HG03442 (cell line): Measurements from ENCODE around the gene PAPSS1.
A peak's percentile ranks its signal among the peaks of the same experiment; 100 is the strongest.

Source experiments
- ATAC-seq: cut with Tn5 transposase; IDR thresholded peaks from one replicate; pipeline ENCODE4 v1.9.1; 2021; ENCODE audit warnings: mild to moderate bottlenecking, moderate library complexity; ENCODE audit not compliant: unreplicated experiment

The PAPSS1 gene

DNA sequence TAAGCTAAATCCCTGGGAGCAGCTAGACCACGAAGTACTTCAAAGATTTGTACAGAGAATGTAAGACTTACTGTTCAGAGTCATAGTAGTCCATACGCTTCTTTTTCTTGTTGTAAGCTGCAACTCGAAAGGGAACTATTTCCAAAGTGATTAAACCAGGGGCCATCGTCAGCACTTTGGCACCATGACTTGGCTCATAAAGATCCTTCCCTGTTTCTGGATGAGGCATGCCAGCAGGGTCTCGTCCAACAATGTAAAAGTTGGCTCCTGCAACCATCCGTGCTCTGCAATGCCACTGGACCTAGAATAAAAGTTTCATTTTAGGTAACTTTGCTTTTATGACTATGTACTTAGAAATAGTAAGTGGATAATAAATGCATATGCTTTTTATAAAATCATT, 88.5 kb downstream of the PAPSS1 start:
- no peak for ATAC-seq

DNA sequence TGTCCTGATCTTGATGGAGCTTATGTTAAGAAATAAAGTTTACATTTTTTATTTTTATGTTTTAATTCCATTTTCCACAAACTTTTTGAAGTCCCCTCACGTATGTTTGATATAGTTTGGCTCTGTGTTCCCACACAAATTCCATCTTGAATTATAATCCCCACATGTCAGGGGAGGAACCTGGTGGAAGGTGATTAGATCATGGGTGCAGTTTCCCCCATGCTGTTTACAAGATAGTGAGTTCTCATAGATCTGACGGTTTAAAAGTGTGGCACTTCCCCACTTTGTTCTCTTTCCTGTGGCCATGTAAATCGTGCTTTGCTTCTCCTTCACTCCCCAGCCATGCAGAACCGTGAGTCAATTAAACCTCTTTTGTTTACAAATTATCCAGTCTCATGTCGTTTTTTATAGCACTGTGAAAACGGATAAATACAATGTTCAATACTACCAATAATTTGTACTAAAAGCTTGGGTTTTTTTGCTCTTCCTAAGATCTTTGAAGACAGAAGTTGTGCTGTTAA, 89.8 kb downstream of the PAPSS1 start:
- ATAC-seq = no peak

DNA sequence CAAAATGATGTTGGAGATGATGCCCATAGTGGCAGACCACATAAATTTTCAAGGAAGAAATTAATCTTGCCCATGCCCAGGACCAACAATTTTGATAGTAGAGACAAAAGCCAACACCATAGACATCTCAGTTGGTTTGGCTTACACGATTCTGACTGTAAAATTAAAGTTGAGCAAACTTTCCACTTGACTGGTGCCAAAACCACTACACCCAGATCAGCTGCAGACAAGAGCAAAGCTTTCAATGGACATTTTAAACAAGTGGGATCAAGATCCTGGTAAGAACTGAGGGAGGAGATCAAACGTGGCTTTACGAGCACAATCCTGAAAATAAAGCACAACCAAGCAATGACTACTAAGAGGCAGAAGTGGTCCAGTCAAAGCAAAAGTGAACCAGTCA, 90.7 kb downstream of the PAPSS1 start:
- ATAC-seq = no peak

DNA sequence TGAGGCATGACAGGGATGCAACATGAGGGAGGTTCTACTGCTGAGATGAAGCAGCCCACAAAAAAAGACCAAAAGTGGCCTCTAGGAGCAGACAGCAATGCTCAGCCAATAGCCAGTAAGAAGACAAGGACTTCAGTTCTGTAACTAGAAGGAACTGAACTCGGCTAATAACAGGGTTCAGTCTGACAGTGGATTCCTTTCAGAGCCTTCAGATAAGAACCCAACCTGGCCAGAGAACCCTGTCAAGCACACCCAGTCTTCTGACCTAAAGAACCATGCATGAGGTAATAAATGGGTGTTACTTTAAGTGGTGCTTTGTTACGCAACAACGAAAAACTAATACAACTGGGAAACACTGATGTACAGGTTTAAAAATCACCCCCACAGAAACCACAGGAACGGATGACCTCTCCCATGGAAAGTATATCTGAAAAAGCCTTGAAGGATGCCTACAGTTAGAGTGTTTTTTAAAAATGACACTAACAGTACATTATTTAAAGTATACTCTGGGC, 94.6 kb downstream of the PAPSS1 start:
- no peak for ATAC-seq

DNA sequence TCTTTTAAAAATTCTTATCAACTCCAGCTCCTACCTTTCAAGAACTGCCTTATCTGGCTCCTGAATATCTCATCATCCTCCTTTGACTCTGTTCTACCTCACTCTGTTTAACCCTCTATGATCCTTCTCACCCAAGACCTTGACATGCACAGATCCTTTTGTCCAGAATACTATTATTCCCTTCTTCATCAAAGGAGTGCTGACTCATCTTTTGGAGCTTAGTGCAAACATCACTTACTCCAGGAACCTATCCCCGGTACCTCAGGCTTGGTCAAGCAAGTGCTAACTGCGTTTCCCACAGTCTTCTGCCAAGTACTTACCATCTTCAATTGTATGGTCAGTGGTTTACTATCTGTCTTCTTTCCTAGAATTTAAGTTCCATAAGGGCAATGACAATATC, 96.0 kb downstream of the PAPSS1 start:
- ATAC-seq = no peak

DNA sequence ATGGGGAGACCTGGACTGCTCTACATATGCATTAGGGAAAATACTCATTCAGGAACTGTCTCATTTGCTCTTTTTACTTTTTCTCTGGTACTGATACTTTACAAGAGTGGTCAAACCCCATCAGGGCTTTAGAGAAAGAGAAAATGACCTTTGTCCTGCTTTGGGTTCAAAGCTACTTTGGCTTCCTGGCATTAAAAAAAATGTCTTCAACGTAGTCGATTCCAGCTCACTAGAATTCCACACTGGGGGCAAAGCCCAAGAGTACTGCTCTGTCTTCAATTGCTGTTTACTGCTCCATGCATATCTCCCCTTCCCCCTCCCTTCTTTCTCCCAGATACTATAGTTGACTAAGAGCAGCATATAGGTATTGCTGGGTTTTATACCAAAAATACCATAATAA, 98.0 kb downstream of the PAPSS1 start:
- no peak for ATAC-seq

DNA sequence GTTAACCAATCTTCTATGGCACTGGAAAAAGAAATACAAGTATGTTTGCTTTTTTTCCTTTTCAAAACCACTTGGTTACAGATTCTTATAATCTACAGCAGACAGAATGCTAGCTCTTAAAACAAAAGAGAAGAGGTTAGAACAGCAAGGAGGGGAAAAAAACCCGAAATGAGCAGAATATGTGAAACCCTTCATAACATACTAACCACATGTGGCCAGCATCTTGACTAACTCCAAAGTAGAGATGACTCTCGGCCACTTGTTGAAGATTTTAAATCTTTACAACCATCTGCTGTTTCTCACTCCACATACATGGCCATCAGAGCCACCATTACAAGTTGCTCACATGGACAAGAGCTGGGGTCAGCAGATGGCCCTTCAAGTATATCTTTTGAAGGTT, 100.3 kb downstream of the PAPSS1 start:
- ATAC-seq = no peak

DNA sequence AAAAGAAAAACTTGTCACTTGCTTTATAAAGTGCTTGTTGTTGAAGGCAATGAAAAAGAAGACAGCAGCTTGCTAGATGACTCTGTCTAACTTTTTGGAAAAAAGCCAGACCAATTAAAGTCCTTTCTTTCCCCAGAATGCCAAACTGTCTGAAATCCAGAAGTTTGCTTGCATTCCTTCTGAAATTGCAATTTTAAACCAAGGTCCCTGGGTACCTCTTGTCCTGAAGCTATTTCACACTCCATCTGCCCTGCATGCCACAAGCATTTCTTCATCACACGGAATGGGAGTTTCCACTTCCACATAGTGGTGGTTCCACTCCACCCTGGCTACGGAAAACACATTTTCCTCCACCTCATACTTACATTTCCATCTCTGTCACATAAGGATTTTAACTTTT, 101.0 kb downstream of the PAPSS1 start:
- no peak for ATAC-seq

DNA sequence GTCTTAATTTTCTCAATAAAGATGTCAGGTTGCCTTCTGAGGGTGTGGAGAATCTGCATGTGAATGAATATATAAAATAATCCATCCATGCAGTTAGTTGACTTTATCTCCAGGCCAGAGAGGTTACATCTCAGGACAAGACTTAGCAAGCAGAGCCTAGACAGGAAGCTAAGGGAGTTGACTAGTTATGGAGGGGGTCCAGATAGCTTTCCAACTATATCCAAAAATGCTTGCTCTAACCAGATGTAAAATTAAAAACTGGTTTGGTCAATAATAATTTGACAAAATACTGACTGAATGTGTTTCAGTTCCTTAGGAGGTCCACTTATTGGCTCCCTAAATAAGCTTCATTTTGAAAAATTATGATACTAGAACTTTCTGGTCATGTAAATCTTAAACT, 101.4 kb downstream of the PAPSS1 start:
- no peak for ATAC-seq

DNA sequence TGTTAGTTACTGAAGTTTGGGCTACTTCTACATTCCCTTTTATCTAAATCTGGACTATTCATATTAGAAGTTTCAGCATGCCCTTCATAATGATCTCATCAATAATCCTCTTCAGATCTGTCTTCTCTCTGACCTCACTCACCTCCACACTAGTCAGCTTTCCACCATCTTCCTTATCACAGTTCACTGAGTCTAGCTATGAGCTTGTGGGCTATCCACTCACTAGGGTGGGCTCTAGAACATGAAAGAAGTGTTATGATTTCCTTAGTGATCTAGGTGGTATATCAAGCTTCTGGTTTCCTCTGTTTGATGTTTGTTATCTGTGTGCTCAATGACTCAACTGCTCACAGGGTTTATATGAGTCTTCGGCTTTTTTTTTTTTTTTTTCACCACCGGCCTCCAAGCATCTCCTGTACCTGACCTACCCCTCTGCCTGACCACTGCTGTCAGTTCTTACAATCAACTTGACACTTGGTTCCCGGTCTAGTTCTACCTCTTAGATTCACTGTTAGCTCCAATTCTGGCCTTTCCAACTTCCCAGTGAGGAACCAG, 103.1 kb downstream of the PAPSS1 start:
- no peak for ATAC-seq

DNA sequence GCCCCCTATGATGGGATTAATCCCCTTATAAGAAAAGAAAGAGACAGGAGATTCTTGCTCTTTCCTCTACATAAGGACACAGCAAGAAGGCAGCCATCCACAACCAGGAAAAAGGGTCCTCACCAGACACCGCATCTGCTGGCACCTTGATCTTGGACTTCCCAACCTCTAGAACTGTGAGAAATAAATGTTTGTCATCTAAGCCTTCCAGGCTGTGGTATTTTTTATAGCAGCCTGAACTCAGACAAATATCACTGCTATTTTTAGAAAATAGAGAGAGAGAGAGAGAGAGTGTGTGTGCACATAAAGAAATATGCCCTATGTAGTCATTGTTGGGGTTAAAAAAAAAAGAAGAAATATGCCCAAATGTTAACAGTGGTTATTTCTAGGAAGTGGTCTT, 104.2 kb downstream of the PAPSS1 start:
- ATAC-seq = no peak

DNA sequence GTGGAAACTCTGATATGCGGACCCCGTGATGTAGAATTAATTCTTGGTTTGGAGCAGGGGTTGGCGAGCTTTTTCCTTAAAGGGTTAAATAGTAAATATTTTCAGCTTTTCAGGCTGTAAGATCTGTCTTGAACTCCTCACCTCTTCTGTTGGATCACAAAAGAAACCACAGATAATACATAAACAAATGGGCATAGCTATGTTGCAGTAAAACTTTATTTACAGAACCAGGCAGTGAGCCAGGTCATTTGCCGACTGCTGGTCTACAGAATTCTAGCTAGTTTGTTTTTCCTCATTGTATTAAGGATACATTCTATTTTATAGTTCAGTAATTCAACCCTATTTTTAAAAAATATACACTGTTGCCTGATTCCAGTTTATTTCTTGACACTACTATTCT, 116.6 kb downstream of the PAPSS1 start:
- ATAC-seq = no peak

DNA sequence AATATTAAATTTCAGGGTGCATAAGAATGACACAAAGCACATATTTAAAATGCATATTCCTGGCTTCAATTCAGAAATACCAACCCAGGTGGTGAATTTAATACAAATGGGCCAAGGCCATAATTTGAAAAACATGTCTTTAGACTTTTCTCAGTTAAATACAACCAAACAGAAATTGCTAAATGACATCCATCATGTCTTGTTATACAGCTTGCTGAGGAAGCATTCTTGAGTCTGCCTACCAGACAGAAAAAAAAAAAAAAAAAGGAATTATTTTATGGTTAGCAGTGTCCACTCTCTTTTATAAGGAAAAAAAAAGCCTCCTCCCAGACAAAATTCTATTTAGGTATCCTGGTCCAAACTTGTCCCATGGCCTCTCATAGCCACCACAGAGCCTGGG, 119.1 kb downstream of the PAPSS1 start:
- no peak for ATAC-seq

DNA sequence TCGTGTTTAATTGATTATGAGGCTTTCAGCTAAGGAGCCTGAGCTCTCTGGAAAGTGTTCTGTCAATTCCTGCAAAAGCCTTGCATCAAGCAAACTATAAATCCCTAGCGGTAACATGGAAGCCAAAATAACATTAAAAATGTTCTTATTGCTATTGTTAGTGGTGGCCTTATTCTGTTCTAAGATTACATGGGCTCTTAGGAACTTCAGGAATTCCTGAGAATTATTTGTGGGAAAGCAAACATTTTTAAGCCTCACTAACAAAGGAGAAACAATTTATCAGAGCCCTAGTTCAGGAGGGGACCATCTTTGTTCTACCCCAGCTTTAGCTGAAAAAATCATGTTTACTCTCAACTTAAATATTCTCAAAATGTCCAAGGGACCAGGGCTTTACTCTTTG, 119.6 kb downstream of the PAPSS1 start:
- no peak for ATAC-seq

DNA sequence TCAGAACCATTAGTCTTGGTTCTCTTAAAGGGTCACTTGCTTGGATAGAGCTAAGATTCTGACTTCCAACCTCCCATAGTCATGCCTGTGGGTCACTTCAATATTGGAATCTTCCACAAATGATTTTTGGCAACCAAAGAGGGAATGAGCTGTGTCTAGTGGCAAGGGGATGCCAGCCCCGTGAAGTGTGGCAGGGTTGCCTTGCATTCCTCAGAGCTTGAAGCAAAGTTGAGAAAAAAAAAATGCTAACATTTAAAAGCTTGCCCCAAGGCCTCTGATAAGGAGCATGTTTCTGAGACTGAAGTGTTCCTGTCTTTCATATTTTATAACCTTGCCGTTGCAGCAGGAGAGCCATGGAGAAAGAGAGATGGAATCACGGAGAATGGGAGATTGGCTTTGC, 120.2 kb downstream of the PAPSS1 start:
- no peak for ATAC-seq

DNA sequence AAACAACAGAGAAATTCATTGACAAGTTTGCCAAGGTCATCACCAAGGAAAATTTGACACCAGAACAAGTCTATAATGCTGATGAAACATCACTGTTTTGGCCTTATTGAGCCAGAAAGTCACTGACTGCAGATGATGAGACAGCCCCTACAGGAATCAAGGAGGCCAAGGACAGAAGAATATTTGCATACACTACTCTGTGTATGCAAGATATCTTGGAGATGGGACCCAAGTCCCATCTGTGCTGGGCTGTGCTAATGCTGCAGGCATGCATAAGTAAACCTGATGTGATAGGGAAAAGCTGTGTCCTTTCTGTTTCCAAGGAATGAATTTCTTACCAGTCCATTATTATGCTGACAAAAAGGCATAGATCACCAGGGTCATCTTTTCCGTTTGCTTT, 126.8 kb downstream of the PAPSS1 start:
- no peak for ATAC-seq

DNA sequence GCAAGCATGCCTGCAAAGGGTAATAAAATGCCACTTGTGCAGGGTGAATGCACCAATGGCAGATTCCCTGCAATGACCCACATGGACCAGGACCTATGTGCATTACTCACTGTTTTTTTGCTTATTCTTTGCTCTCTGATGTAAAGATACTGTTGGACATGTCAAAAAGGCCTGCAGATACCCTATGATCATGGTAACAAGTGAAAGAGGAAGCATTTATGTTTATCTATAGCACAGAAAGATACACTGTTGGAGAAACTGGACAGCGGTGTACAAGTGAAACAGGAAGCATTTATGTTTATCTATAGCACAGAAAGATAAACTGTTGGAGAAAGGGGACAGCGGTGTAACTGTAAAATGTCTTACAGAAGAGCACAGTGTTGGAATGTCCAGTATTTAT, 127.5 kb downstream of the PAPSS1 start:
- peak; percentile 81 for ATAC-seq

DNA sequence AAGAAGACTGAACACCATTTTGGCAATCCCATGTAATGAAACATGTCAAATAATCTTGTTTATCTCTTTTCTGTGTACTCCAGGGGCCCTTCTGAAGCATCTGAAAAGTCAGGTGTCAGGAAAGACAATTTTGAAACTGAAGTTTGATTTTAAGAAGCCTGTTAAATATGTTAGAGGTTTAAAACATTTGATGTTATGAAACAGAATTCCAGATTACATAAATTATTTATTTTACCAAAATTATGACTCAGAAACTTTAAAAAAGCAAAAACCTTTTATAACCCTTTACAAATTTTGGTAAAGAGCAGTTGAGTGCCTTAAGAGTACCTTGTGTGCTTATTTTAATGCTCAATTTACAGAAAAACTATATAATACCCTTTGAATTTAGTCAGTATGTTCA, 130.8 kb downstream of the PAPSS1 start:
- no peak for ATAC-seq

DNA sequence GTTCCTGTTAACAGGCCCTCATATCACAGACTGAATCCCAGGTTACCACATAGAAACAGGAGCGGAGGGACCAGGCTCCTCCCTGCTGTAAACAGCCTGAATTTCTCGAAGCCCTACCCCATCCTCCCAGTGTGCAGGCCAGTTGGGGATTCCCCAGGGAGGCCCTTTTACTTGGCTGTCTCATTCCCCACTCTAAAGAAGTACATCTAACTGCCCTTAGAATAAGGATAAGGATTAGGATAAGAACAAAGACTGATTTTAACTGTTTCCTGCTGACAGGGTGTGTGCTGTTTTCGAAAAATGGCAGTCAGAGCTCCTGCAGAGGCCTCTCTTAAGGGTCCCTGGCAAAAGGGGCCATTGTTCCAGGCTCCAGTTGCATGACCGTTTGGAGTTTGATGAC, 133.7 kb downstream of the PAPSS1 start:
- ATAC-seq = no peak

DNA sequence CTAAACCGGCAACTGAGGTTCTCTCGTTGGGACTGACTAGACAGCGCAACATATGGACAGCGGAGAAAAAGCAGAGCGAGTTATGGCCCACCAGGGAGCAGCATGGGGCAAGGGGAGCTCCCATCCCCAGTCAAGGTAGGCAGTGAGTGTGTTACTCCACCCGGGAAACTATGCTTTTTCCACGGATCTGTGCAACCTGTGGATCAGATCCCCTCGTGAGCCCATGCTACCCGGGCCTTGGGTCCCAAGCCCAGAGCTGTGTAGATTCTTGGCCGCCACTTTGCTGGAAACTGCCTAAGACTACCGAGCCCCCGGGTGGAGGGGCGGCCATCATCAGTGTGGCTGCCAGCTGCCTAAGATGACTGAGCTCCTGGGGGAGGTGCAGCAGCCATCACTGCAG, 140.9 kb downstream of the PAPSS1 start:
- no peak for ATAC-seq

DNA sequence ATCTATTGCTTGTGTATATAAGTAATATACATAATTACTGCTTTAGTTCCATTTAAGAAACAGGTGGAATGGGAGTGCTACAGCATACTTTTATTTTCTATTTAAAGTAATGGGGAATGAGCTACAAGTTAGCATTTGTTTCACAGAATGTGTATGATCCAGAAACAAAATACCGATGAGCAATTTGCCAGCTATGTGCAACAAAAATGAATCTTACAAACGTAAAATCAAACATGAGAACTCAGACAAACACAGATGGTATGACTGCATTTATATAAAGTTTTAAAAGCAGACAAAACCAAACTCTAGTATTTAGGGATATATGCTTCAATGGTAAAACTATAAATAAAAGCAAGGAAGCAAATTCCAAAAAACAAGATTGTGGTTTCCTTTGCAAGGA, 141.7 kb downstream of the PAPSS1 start:
- no peak for ATAC-seq

DNA sequence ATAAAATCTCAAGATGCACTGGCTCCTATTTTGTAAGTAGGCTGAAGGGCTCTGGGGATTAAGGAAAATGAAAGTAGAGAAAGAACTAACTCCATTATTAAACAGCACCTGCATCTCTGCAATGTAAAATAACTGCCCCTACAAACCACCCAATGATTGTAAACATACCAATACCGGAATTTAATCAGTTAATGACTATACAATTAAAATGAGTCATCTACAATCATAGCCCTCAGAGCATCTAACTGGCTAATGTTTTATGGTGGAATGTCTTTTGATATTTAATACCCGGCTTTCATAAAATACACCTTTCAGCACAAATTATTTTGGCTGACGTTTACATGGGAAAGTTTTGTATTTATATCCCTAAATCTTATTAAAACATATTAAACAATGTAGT, 142.3 kb downstream of the PAPSS1 start:
- ATAC-seq = no peak

DNA sequence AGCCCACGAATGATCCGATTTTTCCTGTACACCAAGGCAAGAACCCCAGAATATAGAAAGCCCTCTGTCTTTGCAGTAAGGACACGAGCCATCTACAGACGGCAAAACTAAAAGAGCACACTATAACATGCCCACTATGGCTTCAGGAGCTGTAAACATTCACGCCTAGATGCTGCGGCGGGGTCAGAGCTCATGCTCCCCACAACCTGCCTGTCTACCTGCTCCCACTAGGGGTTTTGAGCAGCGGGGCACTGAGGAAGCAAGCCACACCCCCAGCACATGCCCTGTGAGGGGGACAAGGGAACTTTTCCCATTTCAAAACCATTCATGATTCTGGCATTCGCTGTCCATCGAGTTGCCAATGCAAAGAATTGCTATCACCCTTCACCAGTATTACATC, 144.8 kb downstream of the PAPSS1 start:
- no peak for ATAC-seq
